H1 (cell line): ENCODE data around the gene TMEM161A. TPM values are rescaled to one million over a fixed set of nuclear protein-coding genes. Genes with fewer than 3 reads are reported as not detected.
A peak's percentile ranks its signal among the peaks of the same experiment; 100 is the strongest.

Experiments
- CTCF ChIA-PET: fragments of 300-600 bp; sonication (Branson Sonifier 250); formaldehyde crosslinking; loops from one replicate; lab custom pipeline; 2021; ENCODE audit not compliant: partially characterized antibody; lab: Charles Lee
- POLR2A ChIA-PET: fragments of 300-600 bp; sonication (Branson Sonifier 250); formaldehyde crosslinking; loops from one replicate; lab custom pipeline; 2021; ENCODE audit warnings: inconsistent platforms; ENCODE audit not compliant: partially characterized antibody; lab: Charles Lee
- DNase-seq, 2 experiments: peaks; one replicate each; pipeline versions ENCODE4 v3.0.0 to v3.0.0-alpha.2; 2010 to 2022; ENCODE audit warnings: low spot score in 2 of 2, low read depth in 1 of 2, mixed read lengths in 1 of 2
- FAIRE-seq: peaks from 2 replicates; lab custom pipeline; 2011; peaks lifted over from hg19 to GRCh38; lab: Jason Lieb, UNC
- H2AFZ ChIP-seq: 2 replicates; pipeline ENCODE4 v1.8.1; 2012; ENCODE audit warnings: low read length, inconsistent platforms
- H2AK5ac ChIP-seq: 2 replicates; pipeline ENCODE4 v1.6.1; 2013; ENCODE audit warnings: low read depth, low read length
- H2BK120ac ChIP-seq: replicated peaks from 2 replicates; pipeline ENCODE3; 2013; ENCODE audit warnings: low read depth, low read length, inconsistent platforms
- H2BK12ac ChIP-seq: 2 replicates; pipeline ENCODE4 v1.6.1; 2013; ENCODE audit warnings: low read depth, low read length
- H2BK15ac ChIP-seq: 2 replicates; pipeline ENCODE4 v1.6.1; 2013; ENCODE audit warnings: low read length
- H2BK20ac ChIP-seq: 2 replicates; pipeline ENCODE4 v1.6.1; 2013; ENCODE audit warnings: low read length
- H2BK5ac ChIP-seq: 2 replicates; pipeline ENCODE4 v1.6.1; 2013; ENCODE audit warnings: low read depth, low read length
- H3K14ac ChIP-seq: 2 replicates; pipeline ENCODE4 v1.6.1; 2013; ENCODE audit warnings: inconsistent platforms; ENCODE audit not compliant: insufficient read length
- H3K18ac ChIP-seq: 2 replicates; pipeline ENCODE4 v1.6.1; 2013; ENCODE audit warnings: low read length; ENCODE audit errors: extremely low read depth
- H3K23ac ChIP-seq: 2 replicates; pipeline ENCODE4 v1.6.1; 2013; ENCODE audit warnings: inconsistent platforms; ENCODE audit not compliant: insufficient read length
- H3K23me2 ChIP-seq: 2 replicates; pipeline ENCODE4 v1.6.1; 2013; ENCODE audit warnings: low read depth, low read length
- H3K27ac ChIP-seq: 2 replicates; pipeline ENCODE4 v1.6.1; 2011; ENCODE audit warnings: low read depth, low read length, inconsistent platforms
- H3K27me3 ChIP-seq, 4 experiments: replicated peaks in 1 of 4; 1 replicate in 1 of 4; 2 replicates in 3 of 4; pipeline versions ENCODE4 v1.6.1 to v1.8.1; 2011 to 2013; ENCODE audit warnings: low read length in 3 of 4, mild to moderate bottlenecking in 3 of 4, inconsistent platforms in 2 of 4, mixed read lengths in 2 of 4, moderate library complexity in 1 of 4; ENCODE audit not compliant: control insufficient read depth in 3 of 4, insufficient read depth in 3 of 4; ENCODE audit errors: extremely low read depth in 1 of 4
- H3K36me3 ChIP-seq, 4 experiments: 2 replicates each; pipeline versions ENCODE4 v1.6.1 to v1.8.1; 2011 to 2013; ENCODE audit warnings: mild to moderate bottlenecking in 4 of 4, low read length in 3 of 4, moderate library complexity in 2 of 4, control low read depth in 1 of 4, inconsistent platforms in 1 of 4; ENCODE audit not compliant: insufficient read depth in 4 of 4, control insufficient read depth in 2 of 4
- H3K4ac ChIP-seq: replicated peaks from 2 replicates; pipeline ENCODE3; 2013; ENCODE audit warnings: low read length, low read depth, mixed read lengths, inconsistent platforms; ENCODE audit not compliant: insufficient read length
- H3K4me1 ChIP-seq, 4 experiments: replicated peaks in 1 of 4; 1 replicate in 1 of 4; 2 replicates in 3 of 4; pipeline versions ENCODE4 v1.6.1 to v1.8.1; 2011 to 2013; ENCODE audit warnings: low read length in 3 of 4, inconsistent platforms in 2 of 4, mixed read lengths in 1 of 4; ENCODE audit not compliant: insufficient read depth in 4 of 4, control insufficient read depth in 3 of 4
- H3K4me2 ChIP-seq, 2 experiments: 2 replicates each; pipeline versions ENCODE4 v1.6.1 to v1.8.1; 2011 to 2013; ENCODE audit warnings: low read depth in 2 of 2, low read length in 2 of 2, control low read depth in 1 of 2, inconsistent platforms in 1 of 2, mild to moderate bottlenecking in 1 of 2; ENCODE audit not compliant: insufficient read depth in 1 of 2
- H3K4me3 ChIP-seq, 4 experiments: fragments of 200-600, 300-600 bp in 1 of 4; sonication (generic), shearing (Covaris generic), sonication (Bioruptor Twin) in 1 of 4; 2 replicates each; pipeline versions ENCODE4 v1.5.1 to v1.8.1; 2011 to 2016; ENCODE audit warnings: low read length in 4 of 4, low read depth in 3 of 4, control low read depth in 2 of 4, inconsistent platforms in 2 of 4, mild to moderate bottlenecking in 2 of 4, mixed read lengths in 1 of 4, moderate library complexity in 1 of 4; ENCODE audit not compliant: insufficient read depth in 2 of 4; ENCODE audit errors: extremely low read depth in 1 of 4
- H3K56ac ChIP-seq: replicated peaks from 2 replicates; pipeline ENCODE3; 2013; ENCODE audit warnings: low read depth, mild to moderate bottlenecking, mixed read lengths, low read length, inconsistent platforms; ENCODE audit not compliant: insufficient read length
- H3K79me1 ChIP-seq: 2 replicates; pipeline ENCODE4 v1.6.1; 2013; ENCODE audit warnings: low read depth, low read length, control low read depth
- H3K79me2 ChIP-seq, 2 experiments: 2 replicates each; pipeline versions ENCODE4 v1.6.1 to v1.8.1; 2012 to 2013; ENCODE audit warnings: low read length in 2 of 2, mild to moderate bottlenecking in 2 of 2, inconsistent platforms in 1 of 2; ENCODE audit not compliant: insufficient read depth in 2 of 2, control insufficient read depth in 1 of 2
- H3K9ac ChIP-seq, 4 experiments: replicated peaks in 1 of 4; 1 replicate in 1 of 4; 2 replicates in 3 of 4; pipeline versions ENCODE4 v1.6.1 to v1.8.1; 2011 to 2013; ENCODE audit warnings: low read depth in 3 of 4, low read length in 3 of 4, control low read depth in 2 of 4, mild to moderate bottlenecking in 2 of 4, moderate library complexity in 2 of 4, inconsistent platforms in 1 of 4; ENCODE audit errors: extremely low read depth in 1 of 4
- H3K9me3 ChIP-seq, 2 experiments: 2 replicates each; pipeline versions ENCODE4 v1.6.1 to v1.8.1; 2012 to 2013; ENCODE audit warnings: mild to moderate bottlenecking in 2 of 2, moderate library complexity in 2 of 2, control low read depth in 1 of 2, inconsistent platforms in 1 of 2, low read depth in 1 of 2, low read length in 1 of 2, mixed read lengths in 1 of 2; ENCODE audit not compliant: insufficient read depth in 2 of 2
- H4K20me1 ChIP-seq, 2 experiments: replicated peaks in 1 of 2; 2 replicates each; pipeline versions ENCODE3 to v1.8.1; 2011 to 2013; ENCODE audit warnings: inconsistent platforms in 2 of 2, low read length in 2 of 2, mild to moderate bottlenecking in 1 of 2; ENCODE audit not compliant: insufficient read depth in 2 of 2, control insufficient read depth in 1 of 2
- H4K5ac ChIP-seq: 2 replicates; pipeline ENCODE4 v1.6.1; 2013; ENCODE audit warnings: low read length, low read depth, mixed read lengths, inconsistent platforms; ENCODE audit not compliant: insufficient read length
- H4K8ac ChIP-seq: 2 replicates; pipeline ENCODE4 v1.8.0; 2013; ENCODE audit warnings: mild to moderate bottlenecking, moderate library complexity, low read length, inconsistent platforms; ENCODE audit not compliant: insufficient read depth; ENCODE audit errors: extremely low read depth
- H4K91ac ChIP-seq: replicated peaks from 2 replicates; pipeline ENCODE3; 2013; ENCODE audit warnings: low read length, mixed read lengths, inconsistent platforms; ENCODE audit not compliant: insufficient read length
- BRCA1 ChIP-seq: IDR thresholded peaks from 2 replicates; pipeline ENCODE4 v1.6.1; 2012; ENCODE audit warnings: low read depth, low read length, improper control_type of control experiment
- CTCF ChIP-seq, 3 experiments: IDR thresholded peaks; 1 replicate in 2 of 3; 2 replicates in 1 of 3; pipeline versions ENCODE4 v1.5.1 to v1.6.1; 2011; ENCODE audit warnings: low read length in 3 of 3, mild to moderate bottlenecking in 3 of 3, inconsistent platforms in 2 of 3, low read depth in 1 of 3, moderate library complexity in 1 of 3; ENCODE audit not compliant: insufficient read depth in 1 of 3; ENCODE audit errors: control extremely low read depth in 1 of 3
- RAD21 ChIP-seq, 2 experiments: IDR thresholded peaks in 1 of 2; conservative IDR thresholded peaks in 1 of 2; 2 replicates each; pipeline ENCODE4 v1.6.1; 2011; ENCODE audit warnings: low read depth in 2 of 2, low read length in 2 of 2, improper control_type of control experiment in 1 of 2, inconsistent platforms in 1 of 2, mild to moderate bottlenecking in 1 of 2, moderate library complexity in 1 of 2
- WGBS, 2 experiments: shearing (Covaris generic) in 1 of 2; methylation state at CpG; one replicate each; pipeline versions ENCODE4 v1.1.6 to v1.1.7; 2013 to 2015; ENCODE audit warnings: low lambda C conversion rate in 2 of 2, mixed read lengths in 2 of 2, inconsistent platforms in 1 of 2, low coverage in 1 of 2, missing lambda C conversion rate in 1 of 2; ENCODE audit not compliant: insufficient replicate concordance in 2 of 2, insufficient coverage in 1 of 2, insufficient read length in 1 of 2; ENCODE audit errors: extremely low coverage in 1 of 2, missing lambda C conversion rate in 1 of 2; 5-methylcytosine and 5-hydroxymethylcytosine counted together
- polyA plus RNA-seq, 7 experiments: library from polyadenylated mRNA; depleted of rRNA in 3 of 7; stranded (reverse) in 5 of 7; unstranded in 2 of 7; fragments of >200 nt in 5 of 7; fragments of 200-250 nt in 2 of 7; gene quantifications; 1 replicate in 5 of 7; 2 replicates in 1 of 7; 4 replicates in 1 of 7; pipeline versions ENCODE4 v1.2.1 to v1.2.3, GENCODE V29; 2011 to 2013; ENCODE audit warnings: missing spikeins in 2 of 7, mixed read lengths in 2 of 7
- total RNA-seq: library from RNA; stranded (reverse); fragmentation: NEBNext Ultra II Directional; extraction: Animal tissue kit (Norgen Biotek cat#: 25700); gene quantifications from 2 replicates; pipeline ENCODE4 v1.2.1, GENCODE V29; 2021

Gene TMEM161A
- total and polyA plus RNA-seq, 2 of the 8 experiments (the other 6 are each of a cell fraction or from before 2014, with no cell fraction given): 47.8 to 103 TPM

- H3K9ac ChIP-seq: no peak overlapping the region
- no peak overlapping the region for H2AFZ ChIP-seq
- H3K4me3 ChIP-seq: no peak overlapping the region
- DNase-seq: no peak
- no peak overlapping the region for H2AK5ac ChIP-seq
- no peaks in the 10 kb centered on the region for H3K9me3 ChIP-seq
- H3K23me2 ChIP-seq: no peaks in the 10 kb centered on the region
- H3K56ac ChIP-seq: no peak overlapping the region
- H3K18ac ChIP-seq: no peak overlapping the region
- CTCF ChIA-PET: interaction anchor here (0.9 to 11.9 kb wide), 10 partner anchors 8 to 160 kb away, joined by 3 to 109 read pairs (median 4); partner anchors contain the start of gene MEF2B
- no peaks in the 10 kb centered on the region; a peak in 1 of 7 replicates for H3K27me3 ChIP-seq
- no peak for FAIRE-seq
- no peak overlapping the region for H2BK120ac ChIP-seq
- TF ChIP-seq RAD21 (IDR thresholded peaks at IDR 0.05 in 1 of 2, conservative IDR thresholded peaks at IDR 0.05 in 1 of 2; ENCODE audit: low read depth in 2 of 2, low read length in 2 of 2): peak in 1 of 2 experiments; percentile 30; a peak in 1 of 4 replicates
- TF ChIP-seq CTCF (IDR thresholded peaks at IDR 0.05; ENCODE audit: control extremely low read depth in 1 of 3, insufficient read depth in 1 of 3, low read depth in 1 of 3, low read length in 3 of 3): peak in 2 of 3 experiments; percentile 21 to 24; a peak in 3 of 4 replicates
- TF ChIP-seq BRCA1: no peak
- no peak overlapping the region for H3K27ac ChIP-seq
- POLR2A ChIA-PET: interaction anchor here (1.0 to 9.4 kb wide), 5 partner anchors 9 to 93 kb away, joined by 3 to 133 read pairs (median 5); partner anchors contain the start of gene MEF2B
- no peaks in the 10 kb centered on the region for H3K79me1 ChIP-seq
- no peak overlapping the region for H2BK15ac ChIP-seq
- H4K20me1 ChIP-seq: no peaks in the 10 kb centered on the region
- no peak overlapping the region for H3K4me2 ChIP-seq
- H4K5ac ChIP-seq: no peak overlapping the region
- H2BK12ac ChIP-seq: 0 out of 2 replicates have a peak overlapping the region, but pooled peaks have one; percentile 42
- 92% methylated on average over 6 of the region's 6 CpGs; no CpG with 5 or more reads in 1 of the 2 experiments for WGBS, 2 experiments
- H4K91ac ChIP-seq: no peak overlapping the region
- H3K36me3 ChIP-seq: peaks cover 0 to 8% (median 0%) of the 10 kb centered on the region in 4 experiments; a peak in 1 of 8 replicates
- no peak overlapping the region for H3K4ac ChIP-seq
- no peak overlapping the region for H3K23ac ChIP-seq
- H3K4me1 ChIP-seq: no peaks in the 10 kb centered on the region; a peak in 2 of 7 replicates
- no peaks in the 10 kb centered on the region for H3K79me2 ChIP-seq
- H2BK20ac ChIP-seq: no peak overlapping the region
- no peak overlapping the region for H2BK5ac ChIP-seq
- no peak overlapping the region for H4K8ac ChIP-seq
- no peak overlapping the region for H3K14ac ChIP-seq
Observed at GRCh38 chr19:19154768-19155494, 16.7 kb upstream of the TMEM161A start.
